Liver (tissue), 5 donors: ENCODE results near the gene MYOM1. TPM values are rescaled to one million over a fixed set of nuclear protein-coding genes. Genes with fewer than 3 reads are reported as not detected.

Source experiments
- polyA plus RNA-seq, 2 donors: library from polyadenylated mRNA; stranded (reverse) in 1 of 2; unstranded in 1 of 2; fragments of 200-250 nt in 1 of 2; fragments of >200 nt in 1 of 2; fragmentation: Nextera tagmentation in 1 of 2; extraction: Ambion mirVana in 1 of 2; gene quantifications; one replicate each; pipeline versions ENCODE4 v1.2.1 to v1.2.3, GENCODE V29; 2013 to 2015
- small RNA-seq: library from RNA; depleted of rRNA; stranded (forward); fragments of <200 nt; gene quantifications from one replicate; pipeline ENCODE3, GENCODE V24; 2014
- total RNA-seq, 2 donors: library from RNA; depleted of rRNA; stranded (reverse); fragments of >200 nt; gene quantifications; one replicate each; pipeline ENCODE4 v1.2.3, GENCODE V29; 2014
- donor health status: healthy.
- donor health status: healthy.
- donor health status: healthy.

MYOM1 gene
- total and polyA plus RNA-seq, 4 donors, result 10.1 to 48.4 (median 21.3) TPM

Small RNAs within 50 kb of the gene (small RNA-seq; reads per million reads assigned to genes)
- gene RF00156, result not detected
- not detected for gene RNU7-25P

Other genes with a start within 250 kb of the MYOM1 start
- gene LPIN2, start 206.8 kb downstream of the MYOM1 start, total RNA-seq, result 100 to 1,000 TPM; 142 to 284 TPM
- 10 to 100 TPM; 58.6 to 63.3 TPM for gene LPIN2, start 206.8 kb downstream of the MYOM1 start, polyA plus RNA-seq
- 100 to 1,000 TPM; 158 to 178 TPM for gene MYL12A, start 27.8 kb upstream of the MYOM1 start, total RNA-seq
- 100 to 1,000 TPM; 181 to 314 TPM for gene MYL12A, start 27.8 kb upstream of the MYOM1 start, polyA plus RNA-seq
- gene MYL12B, start 42.2 kb upstream of the MYOM1 start, total RNA-seq, result 100 to 1,000 TPM; 106 to 111 TPM
- gene MYL12B, start 42.2 kb upstream of the MYOM1 start, polyA plus RNA-seq, result 100 to 1,000 TPM; 200 to 303 TPM
- gene TGIF1, start 230.2 kb upstream of the MYOM1 start, total RNA-seq, result 10 to 100 TPM; 22.9 to 26.4 TPM
- gene TGIF1, start 230.2 kb upstream of the MYOM1 start, polyA plus RNA-seq, result 10 to 100 TPM; 13.1 to 14.0 TPM